GM18508 (cell line): Measurements from ENCODE around the gene TMEM165.

Experiments
- ATAC-seq: cut with Tn5 transposase; IDR thresholded peaks from one replicate; pipeline ENCODE4 v1.9.1; 2021; ENCODE audit warnings: moderate number of reproducible peaks; ENCODE audit not compliant: insufficient read depth, unreplicated experiment

The TMEM165 gene

GRCh38 chr4:55446578-55446922, 50.8 kb downstream of the TMEM165 start:
- no peak for ATAC-seq

- ATAC-seq, result no peak
These were observed 51.5 kb downstream of the TMEM165 start for GRCh38 chr4:55447108-55447708.

GRCh38 chr4:55447831-55448230, 52.1 kb downstream of the TMEM165 start:
- ATAC-seq, result no peak

GRCh38 chr4:55450566-55450965, 54.8 kb downstream of the TMEM165 start:
- no peak for ATAC-seq

GRCh38 chr4:55458164-55458563, 62.4 kb downstream of the TMEM165 start:
- no peak for ATAC-seq

GRCh38 chr4:55458611-55459010, 62.9 kb downstream of the TMEM165 start:
- no peak for ATAC-seq

GRCh38 chr4:55466001-55466400, 70.2 kb downstream of the TMEM165 start:
- ATAC-seq, result no peak

- no peak for ATAC-seq
These were observed 73.0 kb downstream of the TMEM165 start for GRCh38 chr4:55468724-55469123.

GRCh38 chr4:55469979-55470378, 74.2 kb downstream of the TMEM165 start:
- no peak for ATAC-seq
